AG04450 (cell line): ENCODE data around the gene P4HB. TPM values are rescaled to one million over a fixed set of nuclear protein-coding genes. Genes with fewer than 3 reads are reported as not detected.

Experiments
- CTCF ChIA-PET: fragments of 300-600, 350-600 bp; formaldehyde crosslinking; extraction: SDS; loops from one replicate; lab custom pipeline; 2022; ENCODE audit warnings: antibody characterized with exemption, inconsistent platforms; lab: Charles Lee
- POLR2A ChIA-PET: fragments of 350-600 bp; formaldehyde crosslinking; extraction: SDS; loops from one replicate; lab custom pipeline; 2021; ENCODE audit warnings: antibody characterized with exemption, inconsistent platforms; lab: Yijun Ruan, JAX
- DNase-seq: peaks from one replicate; pipeline ENCODE4 v3.0.0-alpha.2; 2011; ENCODE audit warnings: low read depth, low spot score
- H3K27ac ChIP-seq: one replicate; pipeline ENCODE4 v1.5.1; 2012; ENCODE audit warnings: low read depth, low read length, control low read depth
- H3K27me3 ChIP-seq: one replicate; pipeline ENCODE4 v1.6.0; 2012; ENCODE audit warnings: low read length; ENCODE audit not compliant: control insufficient read depth, insufficient read depth
- H3K4me3 ChIP-seq: 2 replicates; pipeline ENCODE4 v1.5.1; 2011; ENCODE audit warnings: mild to moderate bottlenecking, low read depth, low read length, control low read depth
- H3K9me3 ChIP-seq: 2 replicates; pipeline ENCODE4 v1.5.1; 2012; ENCODE audit warnings: low read length; ENCODE audit not compliant: control insufficient read depth, insufficient read depth
- polyA plus RNA-seq: library from polyadenylated mRNA; depleted of rRNA; stranded (reverse); fragments of >200 nt; gene quantifications from 2 replicates; pipeline ENCODE4 v1.2.3, GENCODE V29; 2011
- TF ChIP-seq, protein P1 (sequence below): IDR thresholded peaks from 2 replicates; pipeline ENCODE4 v1.5.1; 2011; ENCODE audit warnings: low read depth, low read length, control low read depth, inconsistent platforms

Gene P4HB
- polyA plus RNA-seq, 1 experiment = 158 TPM

DNA sequence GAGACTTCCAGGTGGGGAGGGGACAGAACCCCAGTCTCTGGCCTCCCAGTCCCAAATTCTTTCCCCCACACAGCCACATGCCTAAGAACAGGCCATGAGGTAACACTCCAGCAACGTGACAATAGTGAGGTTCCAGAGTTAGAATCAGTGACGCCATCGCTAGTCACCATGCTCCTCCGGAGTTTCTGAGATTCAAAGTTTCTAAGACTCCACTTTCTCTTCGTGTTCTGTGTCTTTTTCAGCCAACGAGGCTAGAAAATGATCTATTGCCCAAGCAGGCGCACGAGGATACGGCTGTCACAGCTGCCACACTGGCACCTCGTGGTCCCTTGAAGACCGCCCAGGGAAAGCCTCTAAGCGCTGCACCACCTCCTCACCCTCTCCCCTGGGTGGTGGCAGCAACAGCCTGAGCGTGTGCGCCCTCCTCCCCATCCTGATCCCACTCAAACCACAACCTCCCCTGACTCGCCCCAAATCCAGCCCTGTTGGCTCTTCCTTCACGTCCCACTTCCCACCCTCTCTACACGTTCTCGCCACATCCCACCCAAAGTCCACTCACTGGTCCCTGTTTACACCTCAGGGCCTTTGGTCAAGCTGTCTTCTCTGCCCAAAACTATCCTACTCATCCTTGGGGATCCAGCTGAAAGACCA lies 28.3 kb downstream of the P4HB start:
- TF ChIP-seq, protein P1, sequence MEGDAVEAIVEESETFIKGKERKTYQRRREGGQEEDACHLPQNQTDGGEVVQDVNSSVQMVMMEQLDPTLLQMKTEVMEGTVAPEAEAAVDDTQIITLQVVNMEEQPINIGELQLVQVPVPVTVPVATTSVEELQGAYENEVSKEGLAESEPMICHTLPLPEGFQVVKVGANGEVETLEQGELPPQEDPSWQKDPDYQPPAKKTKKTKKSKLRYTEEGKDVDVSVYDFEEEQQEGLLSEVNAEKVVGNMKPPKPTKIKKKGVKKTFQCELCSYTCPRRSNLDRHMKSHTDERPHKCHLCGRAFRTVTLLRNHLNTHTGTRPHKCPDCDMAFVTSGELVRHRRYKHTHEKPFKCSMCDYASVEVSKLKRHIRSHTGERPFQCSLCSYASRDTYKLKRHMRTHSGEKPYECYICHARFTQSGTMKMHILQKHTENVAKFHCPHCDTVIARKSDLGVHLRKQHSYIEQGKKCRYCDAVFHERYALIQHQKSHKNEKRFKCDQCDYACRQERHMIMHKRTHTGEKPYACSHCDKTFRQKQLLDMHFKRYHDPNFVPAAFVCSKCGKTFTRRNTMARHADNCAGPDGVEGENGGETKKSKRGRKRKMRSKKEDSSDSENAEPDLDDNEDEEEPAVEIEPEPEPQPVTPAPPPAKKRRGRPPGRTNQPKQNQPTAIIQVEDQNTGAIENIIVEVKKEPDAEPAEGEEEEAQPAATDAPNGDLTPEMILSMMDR = no peak
- no peaks in the 10 kb centered on the region; the same call in 1 of the 2 replicates for H3K9me3 ChIP-seq
- CTCF ChIA-PET = interaction anchor here (0.6 kb wide), 1 partner anchor 169 kb away, joined by 4 read pairs; no protein-coding TSS in a partner anchor
- DNase-seq = no peak
- POLR2A ChIA-PET = no interaction called here
- peak overlapping the region; percentile 78 for H3K27ac ChIP-seq
- peak overlapping the region; percentile 80 for H3K4me3 ChIP-seq
- no peaks in the 10 kb centered on the region for H3K27me3 ChIP-seq

DNA sequence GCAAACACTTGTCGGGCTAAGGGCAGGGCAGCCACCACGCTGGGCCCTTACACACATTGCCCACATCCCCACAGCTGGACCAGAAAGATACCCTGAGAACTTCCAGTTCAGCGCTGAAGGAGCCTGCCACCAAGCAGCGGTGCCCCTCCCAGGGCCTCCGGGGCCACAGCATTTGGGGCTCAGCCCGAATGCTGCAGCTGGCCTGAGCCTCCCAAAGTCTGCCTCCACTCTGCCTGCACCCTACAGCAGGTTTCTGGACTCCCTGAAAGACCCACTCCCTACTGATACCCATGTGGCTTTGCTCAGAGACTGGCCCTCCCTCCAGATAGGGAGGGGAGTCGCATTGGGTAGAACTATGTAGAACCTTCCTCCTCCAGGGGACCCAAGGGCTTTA lies 28.8 kb downstream of the P4HB start:
- TF ChIP-seq, protein P1 = no peak

DNA sequence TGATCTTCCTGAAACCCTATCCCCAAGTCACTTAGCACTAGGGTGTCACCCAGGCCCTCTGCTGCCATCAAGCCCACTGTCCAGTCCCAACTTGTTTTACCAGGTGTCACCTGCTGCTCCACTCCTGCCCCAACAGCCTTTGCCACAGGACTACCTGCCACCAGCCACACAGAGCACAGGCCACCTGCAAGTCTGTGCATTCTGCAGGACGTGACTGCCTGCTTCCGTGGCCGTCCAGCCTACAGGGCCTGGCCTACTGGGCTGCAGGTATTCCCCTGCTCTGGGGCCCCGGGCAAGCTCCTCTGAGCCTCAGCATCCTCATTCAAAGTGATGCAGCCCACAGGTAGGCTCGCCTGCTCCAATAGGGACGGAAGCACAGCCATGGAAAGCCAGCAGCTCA lies 30.5 kb downstream of the P4HB start:
- ChIA-PET CTCF (no interaction called here), POLR2A (no interaction called here)
- Histone ChIP-seq H3K27ac (no peak overlapping the region), H3K4me3 (no peak overlapping the region), H3K27me3 (no peaks in the 10 kb centered on the region), H3K9me3 (no peaks in the 10 kb centered on the region; the same call in 1 of the 2 replicates)
- DNase-seq = no peak
- TF ChIP-seq, protein P1 = no peak

More for the DNA sequence above, 28.8 kb downstream of the P4HB start:
- Histone ChIP-seq H3K27me3 (no peaks in the 10 kb centered on the region), H3K4me3 (peak overlapping the region; percentile 80), H3K9me3 (no peaks in the 10 kb centered on the region; the same call in 1 of the 2 replicates), H3K27ac (no peak overlapping the region)
- ChIA-PET POLR2A (no interaction called here), CTCF (no interaction called here)
- DNase-seq = no peak

DNA sequence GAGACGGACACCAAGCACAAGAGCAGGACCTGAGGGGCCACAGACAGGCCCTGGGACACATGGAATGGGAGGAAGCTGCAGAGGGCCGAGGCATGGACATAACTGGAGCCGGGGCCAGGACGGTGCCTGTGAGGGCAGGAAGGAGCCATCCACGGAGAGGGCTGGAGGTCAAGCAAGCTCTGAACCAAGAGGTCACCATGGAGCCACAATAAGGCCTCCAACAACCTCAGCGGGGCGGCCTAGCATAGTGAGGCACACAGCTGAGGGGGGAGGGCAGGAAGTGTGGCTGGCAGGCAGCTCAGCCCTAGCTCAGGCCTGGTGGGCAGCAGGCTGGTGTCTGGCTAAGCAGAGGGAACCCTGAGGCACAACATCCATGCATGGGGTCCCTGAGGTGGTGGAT lies 31.7 kb downstream of the P4HB start:
- CTCF ChIA-PET = no interaction called here
- H3K4me3 ChIP-seq = no peak overlapping the region
- TF ChIP-seq, protein P1 = no peak
- DNase-seq = no peak
- POLR2A ChIA-PET = no interaction called here
- H3K27ac ChIP-seq = no peak overlapping the region
- no peaks in the 10 kb centered on the region for H3K27me3 ChIP-seq
- no peaks in the 10 kb centered on the region; the same call in 1 of the 2 replicates for H3K9me3 ChIP-seq

DNA sequence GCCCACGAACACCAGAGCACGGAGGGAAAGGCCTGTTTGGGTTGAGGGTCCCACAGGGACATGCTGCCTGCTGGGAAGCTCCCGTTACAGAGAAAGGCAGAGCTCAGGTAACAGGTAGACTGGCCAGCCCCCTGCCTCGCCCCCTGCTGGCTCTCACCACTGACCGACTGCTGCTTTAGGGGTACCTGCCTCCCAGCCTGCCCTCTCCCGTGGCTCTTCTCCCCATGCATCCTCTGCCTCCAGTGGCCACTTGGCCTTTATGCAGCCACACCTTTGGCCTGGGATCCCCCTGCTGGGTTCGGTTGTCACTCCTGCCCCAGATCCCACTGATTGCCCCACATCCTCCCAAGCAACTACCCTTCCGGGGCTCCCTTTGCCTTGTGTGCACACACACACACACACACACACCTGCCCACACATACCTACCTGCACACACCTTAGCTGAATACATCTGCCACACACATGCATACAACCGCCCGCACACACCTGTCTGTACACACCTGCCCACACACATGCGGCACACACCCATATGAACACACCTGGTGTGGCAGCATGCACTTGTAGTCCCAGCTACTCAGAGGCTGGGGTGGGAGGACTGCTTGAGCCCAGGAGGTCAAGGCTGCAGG lies 34.4 kb downstream of the P4HB start:
- Histone ChIP-seq H3K4me3 (no peak overlapping the region), H3K27ac (no peak overlapping the region), H3K27me3 (no peaks in the 10 kb centered on the region), H3K9me3 (no peaks in the 10 kb centered on the region; the same call in 1 of the 2 replicates)
- ChIA-PET CTCF (interaction anchor here (0.6 kb wide), 1 partner anchor 347 kb away, joined by 3 read pairs; no protein-coding TSS in a partner anchor), POLR2A (interaction anchor here (1.4 kb wide), 1 partner anchor 18 kb away, joined by 4 read pairs; no protein-coding TSS in a partner anchor)
- TF ChIP-seq, protein P1 = no peak
- no peak for DNase-seq
